Activated T-cell treated with anti-CD3 and anti-CD28 coated beads for 48 hours (primary cell): ENCODE data around the gene SLC10A6.

Experiments
- DNase-seq: peaks from one replicate; pipeline ENCODE4 v3.0.0-alpha.2; 2020; ENCODE audit warnings: low read depth

Gene SLC10A6

DNA sequence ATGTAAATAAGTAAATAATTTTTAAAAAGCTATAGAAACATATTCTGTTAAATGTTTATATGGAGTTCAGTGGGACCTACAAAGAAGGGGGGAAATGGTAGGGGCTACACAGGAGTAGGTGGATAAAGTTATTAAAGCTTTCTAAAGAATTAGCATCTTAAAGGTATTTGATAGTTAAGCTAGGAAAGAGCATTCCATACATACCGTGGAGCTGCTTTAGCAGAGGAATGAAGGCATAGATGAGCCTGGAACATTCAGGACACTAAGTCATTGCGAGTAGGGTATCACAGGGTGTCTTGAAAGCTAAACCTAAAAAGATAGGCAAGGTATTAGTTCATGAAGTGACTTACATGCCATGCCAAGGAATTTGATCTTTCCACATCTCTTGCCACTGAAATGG lies 60.4 kb downstream of the SLC10A6 start:
- DNase-seq, result no peak

DNA sequence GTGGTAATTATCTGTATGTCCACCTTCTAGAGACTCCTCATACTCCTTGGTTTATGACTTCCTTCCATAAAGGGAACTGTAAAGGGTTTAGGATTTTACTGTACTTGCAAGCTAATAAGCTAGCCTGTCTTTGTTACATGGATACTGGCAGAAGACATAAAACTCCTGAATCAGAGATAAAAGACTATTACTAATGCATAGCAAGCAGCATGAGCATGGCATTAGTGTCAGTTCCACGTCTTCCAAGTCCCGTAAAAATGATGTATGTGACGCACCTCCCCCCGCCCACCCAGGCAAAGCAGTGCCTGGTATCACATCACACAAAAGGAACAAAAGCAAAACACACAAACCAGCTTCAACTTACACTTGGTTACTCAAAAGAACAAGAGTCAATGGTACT lies 71.0 kb downstream of the SLC10A6 start:
- no peak for DNase-seq

DNA sequence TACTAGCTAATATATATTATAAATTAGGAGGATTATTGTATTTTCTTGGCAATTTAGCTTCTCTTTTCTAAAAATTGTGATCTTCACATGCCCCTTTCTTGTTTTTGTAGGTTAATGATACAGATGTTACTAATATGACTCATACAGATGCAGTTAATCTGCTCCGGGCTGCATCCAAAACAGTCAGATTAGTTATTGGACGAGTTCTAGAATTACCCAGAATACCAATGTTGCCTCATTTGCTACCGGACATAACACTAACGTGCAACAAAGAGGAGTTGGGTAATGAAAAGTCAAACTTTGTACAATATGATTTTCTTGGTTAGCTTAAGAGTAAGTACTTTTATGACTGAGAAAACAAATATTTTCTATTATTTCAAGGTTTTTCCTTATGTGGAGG lies 74.1 kb downstream of the SLC10A6 start:
- DNase-seq, result no peak
